PC-9 (cell line): ENCODE measurements around the gene ITGA2B. TPM values are rescaled to one million over a fixed set of nuclear protein-coding genes. Genes with fewer than 3 reads are reported as not detected.

Source experiments
- BruUV-seq: library from RNA; stranded (reverse); fragments of 400-500 nt; replicated peaks from 2 replicates; lab custom pipeline; 2021; lab: Mats Ljungman, UMichigan
- CTCF ChIA-PET: fragments of 300-600 bp; sonication (Branson Sonifier 250); formaldehyde crosslinking; loops from one replicate; lab custom pipeline; 2022; ENCODE audit warnings: antibody characterized with exemption; lab: Charles Lee
- POLR2A ChIA-PET: fragments of 300-600 bp; sonication (Branson Sonifier 250); formaldehyde crosslinking; loops from one replicate; lab custom pipeline; 2022; ENCODE audit warnings: antibody characterized with exemption; ENCODE audit not compliant: unreplicated experiment; lab: Charles Lee
- DNase-seq, 2 experiments: peaks; one replicate each; pipeline versions ENCODE4 v3.0.0 to v3.0.0-alpha.2; 2015 to 2022; ENCODE audit warnings: mixed read lengths in 1 of 2
- H2AFZ ChIP-seq: fragments of 200-600 bp; sonication (generic); 2 replicates; pipeline ENCODE4 v1.8.1; 2017; ENCODE audit warnings: antibody characterized with exemption
- H3F3A ChIP-seq: fragments of 200-600 bp; sonication (generic); 2 replicates; pipeline ENCODE4 v1.8.1; 2017; ENCODE audit warnings: antibody characterized with exemption, mild to moderate bottlenecking, low read depth; ENCODE audit not compliant: insufficient read depth
- H3K27ac ChIP-seq: fragments of 200-600 bp; sonication (generic); 2 replicates; pipeline ENCODE4 v1.6.1; 2016; ENCODE audit warnings: mixed run types
- H3K27me3 ChIP-seq: fragments of 200-600 bp; sonication (generic); 2 replicates; pipeline ENCODE4 v1.6.1; 2016; ENCODE audit warnings: low read depth, mixed run types; ENCODE audit not compliant: insufficient read depth
- H3K36me3 ChIP-seq: fragments of 200-600 bp; sonication (generic); 2 replicates; pipeline ENCODE4 v1.6.1; 2016; ENCODE audit warnings: low read depth, mixed run types
- H3K4me1 ChIP-seq: fragments of 200-600 bp; sonication (generic); replicated peaks from 2 replicates; pipeline ENCODE4 v1.6.1; 2016; ENCODE audit warnings: mixed run types; ENCODE audit not compliant: insufficient read depth
- H3K4me2 ChIP-seq: fragments of 200-600 bp; sonication (generic); 2 replicates; pipeline ENCODE4 v1.6.1; 2017; ENCODE audit warnings: mixed run types
- H3K4me3 ChIP-seq: fragments of 200-600 bp; sonication (generic); 2 replicates; pipeline ENCODE4 v1.6.1; 2016; ENCODE audit warnings: mixed run types
- H3K79me2 ChIP-seq: fragments of 200-600 bp; sonication (generic); 2 replicates; pipeline ENCODE4 v1.6.1; 2017; ENCODE audit warnings: low read depth, mixed run types
- H3K9me2 ChIP-seq: fragments of 200-600 bp; sonication (generic); 2 replicates; pipeline ENCODE4 v1.8.1; 2017; ENCODE audit warnings: mild to moderate bottlenecking; ENCODE audit not compliant: insufficient read depth
- H3K9me3 ChIP-seq: fragments of 200-600 bp; sonication (generic); 2 replicates; pipeline ENCODE4 v1.8.1; 2016; ENCODE audit warnings: low read depth; ENCODE audit not compliant: insufficient read depth
- H4K20me1 ChIP-seq: fragments of 200-600 bp; sonication (generic); 2 replicates; pipeline ENCODE4 v1.8.1; 2017; ENCODE audit not compliant: insufficient read depth
- CTCF ChIP-seq: fragments of 200-600 bp; sonication (generic); conservative IDR thresholded peaks from 2 replicates; pipeline ENCODE4 v1.6.1; 2017; ENCODE audit warnings: mixed run types, antibody characterized with exemption, mild to moderate bottlenecking, moderate library complexity
- EZH2 ChIP-seq: fragments of 200-600 bp; sonication (generic); IDR thresholded peaks from 2 replicates; pipeline ENCODE4 v1.8.0; 2017; ENCODE audit warnings: antibody characterized with exemption, low read depth
- intact Hi-C: fragments of 100-400 bp; cut with micrococcal nuclease; formaldehyde crosslinking; loops from one replicate; pipeline ENCODE4 v1.10.0; 2022; ENCODE audit not compliant: unreplicated experiment
- total RNA-seq: library from RNA; stranded (reverse); gene quantifications from 2 replicates; pipeline ENCODE4 v1.2.3, GENCODE V29; 2021

The ITGA2B gene
- total RNA-seq, 1 experiment from 2014 or later: 5.7 TPM

- peak in 1 of 2 experiments; percentile 61 for DNase-seq
- H3K27ac ChIP-seq: no peak within 1 kb of the TSS
- CTCF ChIA-PET: interaction anchor here (0.6 kb wide), 2 partner anchors 98 to 498 kb away, joined by 3 to 4 read pairs; no protein-coding TSS in a partner anchor
Observed at GRCh38 chr17:44363613-44364159, 25.8 kb downstream of the ITGA2B start, which contains the start of gene FAM171A2. TSS of gene FAM171A2 (minus strand) at chr17:44363853. CDS start at chr17:44363714, 139 bp downstream.

GRCh38 chr17:44362949-44363612 lies 26.4 kb downstream of the ITGA2B start:
- Histone ChIP-seq H2AFZ (peak overlapping the region; percentile 93), H3K27ac (no peak overlapping the region), H3K4me3 (peak overlapping the region; percentile 66), H3K4me2 (peak overlapping the region; percentile 89), H3K27me3 (peaks cover 18% of the 10 kb centered on the region; the same call in 1 of the 2 replicates), H3K36me3 (no peaks in the 10 kb centered on the region), H4K20me1 (no peaks in the 10 kb centered on the region), H3K9me3 (no peaks in the 10 kb centered on the region), H3K4me1 (no peaks in the 10 kb centered on the region), H3K9me2 (no peaks in the 10 kb centered on the region), H3F3A (peaks cover 5% of the 10 kb centered on the region; the same call in 1 of the 2 replicates), H3K79me2 (no peaks in the 10 kb centered on the region)
- intact Hi-C loops: no loop called here
- DNase-seq: no peak
- POLR2A ChIA-PET: interaction anchor here (0.5 to 0.7 kb wide), 4 partner anchors 31 to 522 kb away, joined by 3 to 13 read pairs (median 9); no protein-coding TSS in a partner anchor
- BruUV-seq: no TSS peak
- TF ChIP-seq CTCF: no peak
- no peak for TF ChIP-seq EZH2
- CTCF ChIA-PET: interaction anchor here (0.5 to 0.6 kb wide), 5 partner anchors 22 to 498 kb away, joined by 3 to 12 read pairs (median 4); no protein-coding TSS in a partner anchor

More at GRCh38 chr17:44363613-44364159, 25.8 kb downstream of the ITGA2B start, which contains the start of gene FAM171A2:
- H3K9me3 ChIP-seq: no peaks in the 10 kb centered on the region
- no peaks in the 10 kb centered on the region for H4K20me1 ChIP-seq
- H3K79me2 ChIP-seq: no peaks in the 10 kb centered on the region
- TF ChIP-seq EZH2 (no peak), CTCF (peak; percentile 59; the same call in 1 of the 2 replicates)
- no TSS peak for BruUV-seq
- peak within 1 kb of the TSS; percentile 66 for H3K4me3 ChIP-seq
- peak within 1 kb of the TSS; percentile 93 for H2AFZ ChIP-seq
- POLR2A ChIA-PET: interaction anchor here (0.6 to 0.7 kb wide), 2 partner anchors 412 to 523 kb away, joined by 3 to 13 read pairs; no protein-coding TSS in a partner anchor
- intact Hi-C loops: no loop called here
- H3K9me2 ChIP-seq: no peaks in the 10 kb centered on the region
- peaks cover 5% of the 10 kb centered on the region; the same call in 1 of the 2 replicates for H3F3A ChIP-seq
- H3K27me3 ChIP-seq: peaks cover 18% of the 10 kb centered on the region; the same call in 1 of the 2 replicates
- H3K36me3 ChIP-seq: no peaks in the 10 kb centered on the region
- peak within 1 kb of the TSS; percentile 89 for H3K4me2 ChIP-seq
- H3K4me1 ChIP-seq: no peaks in the 10 kb centered on the region

GRCh38 chr17:44362459-44362948 lies 26.9 kb downstream of the ITGA2B start:
- peaks cover 5% of the 10 kb centered on the region; the same call in 1 of the 2 replicates for H3F3A ChIP-seq
- CTCF ChIA-PET: interaction anchor here (0.5 to 0.6 kb wide), 2 partner anchors 81 to 108 kb away, joined by 4 to 5 read pairs; no protein-coding TSS in a partner anchor
- POLR2A ChIA-PET: interaction anchor here (0.5 to 0.6 kb wide), 2 partner anchors 31 to 306 kb away, joined by 7 to 11 read pairs; no protein-coding TSS in a partner anchor
- TF ChIP-seq CTCF: no peak
- no peak for TF ChIP-seq EZH2
- H3K36me3 ChIP-seq: no peaks in the 10 kb centered on the region
- H3K4me1 ChIP-seq: no peaks in the 10 kb centered on the region
- intact Hi-C loops: no loop called here
- no peaks in the 10 kb centered on the region for H3K9me2 ChIP-seq
- no TSS peak for BruUV-seq
- H4K20me1 ChIP-seq: no peaks in the 10 kb centered on the region
- H3K27me3 ChIP-seq: peaks cover 18% of the 10 kb centered on the region; the same call in 1 of the 2 replicates
- H3K4me2 ChIP-seq: peak overlapping the region; percentile 89
- H3K79me2 ChIP-seq: no peaks in the 10 kb centered on the region
- H3K9me3 ChIP-seq: no peaks in the 10 kb centered on the region
- no peak for DNase-seq
- no peak overlapping the region for H2AFZ ChIP-seq
- no peak overlapping the region for H3K27ac ChIP-seq
- H3K4me3 ChIP-seq: peak overlapping the region; percentile 66; the same call in 1 of the 2 replicates
